GM12892 (cell line): Measurements from ENCODE around the gene CDX1. TPM values are rescaled to one million over a fixed set of nuclear protein-coding genes. Genes with fewer than 3 reads are reported as not detected.

Source experiments
- DNase-seq: peaks from one replicate; pipeline ENCODE4 v3.0.0; 2011; ENCODE audit not compliant: insufficient read length
- FAIRE-seq: peaks from 2 replicates; lab custom pipeline; 2011; peaks lifted over from hg19 to GRCh38; lab: Jason Lieb, UNC
- POLR2A ChIP-seq: IDR thresholded peaks from 2 replicates; pipeline ENCODE4 v1.6.1; 2011; ENCODE audit warnings: low read depth, low read length, control low read depth
- POLR2AphosphoS5 ChIP-seq: IDR thresholded peaks from 2 replicates; pipeline ENCODE4 v1.6.1; 2011; ENCODE audit warnings: low read depth, low read length, control low read depth
- TAF1 ChIP-seq: IDR thresholded peaks from 2 replicates; pipeline ENCODE4 v1.6.1; 2011; ENCODE audit warnings: low read depth, mild to moderate bottlenecking, control low read depth, low read length, borderline replicate concordance
- polyA plus RNA-seq: library from polyadenylated mRNA; unstranded; fragments of >200 nt; gene quantifications from one replicate; pipeline ENCODE4 v1.2.1, GENCODE V29; 2012; ENCODE audit warnings: missing spikeins, inconsistent platforms; ENCODE audit not compliant: missing spikeins

CDX1 gene
- not detected for polyA plus RNA-seq

- no peak for TF ChIP-seq TAF1
- no peak for TF ChIP-seq POLR2A
- TF ChIP-seq POLR2AphosphoS5: no peak
- FAIRE-seq (no peak), DNase-seq (no peak)
These were observed at the start of gene CDX1 for GRCh38 chr5:150166650-150167511. TSS of gene CDX1 (plus strand) at chr5:150166778. CDS start at chr5:150166877, 99 bp downstream.

DNA sequence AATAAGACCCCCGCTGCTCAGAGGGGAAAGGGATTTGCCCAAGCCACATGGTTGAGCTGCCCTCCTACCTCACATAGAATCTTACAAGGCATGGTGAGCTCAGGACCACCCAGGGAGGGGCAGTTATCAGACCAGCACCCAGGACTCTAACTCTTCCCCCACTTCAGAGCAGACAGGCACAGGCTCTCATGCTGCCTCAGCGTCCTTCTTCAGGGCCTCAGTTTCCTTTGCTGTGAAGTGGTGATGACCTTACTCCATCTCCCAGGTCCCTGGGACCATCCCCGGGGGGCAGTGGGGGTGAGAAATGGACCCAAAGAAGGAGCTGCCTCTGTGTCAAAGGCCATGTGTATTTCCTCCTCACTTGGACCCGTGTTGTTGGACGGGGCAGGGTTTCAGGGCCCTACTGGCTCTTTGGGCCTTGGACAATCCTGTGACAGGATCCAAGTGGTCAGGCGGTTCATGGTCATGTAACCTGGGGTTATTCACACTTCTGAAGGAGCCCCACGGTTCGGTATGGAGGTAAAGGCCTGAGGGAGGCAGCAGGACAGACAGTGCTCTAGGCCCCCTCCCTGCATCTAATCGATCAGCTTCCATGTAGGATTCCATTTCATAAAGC is 48.5 kb upstream of the CDX1 start:
- FAIRE-seq: no peak
- TF ChIP-seq TAF1 (no peak), POLR2A (no peak), POLR2AphosphoS5 (no peak)

GRCh38 chr5:150118561-150119229 is 47.9 kb upstream of the CDX1 start:
- no peak for FAIRE-seq
- DNase-seq: peak; percentile 5
- TF ChIP-seq POLR2AphosphoS5 (no peak), POLR2A (no peak), TAF1 (no peak)

More for the DNA sequence above, 48.5 kb upstream of the CDX1 start:
- DNase-seq: peak; percentile 3

DNA sequence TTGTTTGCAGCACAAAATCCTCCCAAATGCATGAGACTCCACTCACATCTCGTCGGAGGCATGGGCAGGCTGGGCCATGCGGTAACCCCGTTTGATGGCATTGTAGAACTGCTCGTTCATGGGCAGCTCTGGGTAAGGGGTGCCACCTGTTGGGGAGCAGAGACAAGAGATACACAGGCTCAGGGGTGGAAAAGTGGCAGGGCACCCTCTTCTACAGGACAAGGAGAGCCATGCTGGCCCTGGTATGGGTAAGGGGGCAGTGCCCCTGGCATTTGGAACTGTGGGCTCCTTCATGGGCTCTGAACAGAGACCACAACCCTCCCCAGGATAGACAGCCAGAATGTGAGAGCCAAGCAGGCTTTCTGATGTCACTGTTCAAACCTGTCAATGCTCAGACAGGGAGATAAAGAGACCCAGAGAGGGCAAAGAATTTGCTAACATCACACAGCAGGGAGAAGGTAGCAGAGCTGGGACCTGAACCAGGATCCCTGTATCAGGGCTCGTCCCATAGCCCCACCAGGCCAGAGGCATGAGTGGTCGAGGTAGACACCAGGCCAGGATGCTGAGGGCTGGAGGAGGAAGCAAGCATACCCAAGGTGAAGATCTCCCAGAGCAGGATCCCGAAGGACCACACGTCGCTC is 47.0 kb upstream of the CDX1 start:
- no peak for FAIRE-seq
- no peak for DNase-seq
- TF ChIP-seq POLR2AphosphoS5 (no peak), TAF1 (no peak), POLR2A (no peak)

DNA sequence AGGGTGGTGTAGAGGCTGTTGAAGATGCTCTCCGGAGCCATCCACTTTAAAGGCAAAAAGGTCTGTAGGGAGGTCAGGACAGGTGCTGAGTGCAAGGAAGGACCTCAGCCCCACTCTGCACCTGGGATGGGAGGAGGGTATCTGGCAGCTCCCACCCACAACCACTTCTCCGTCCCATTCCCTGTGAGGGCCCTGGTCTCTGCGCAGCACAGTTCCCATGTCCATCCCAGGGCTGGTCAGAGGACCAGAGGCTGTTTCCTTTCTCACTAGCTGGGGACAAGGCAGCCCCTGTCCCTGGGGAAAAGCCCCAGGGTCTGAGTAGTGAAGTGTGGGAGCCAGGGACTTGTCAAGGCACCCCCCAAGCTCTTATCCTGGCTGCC is 46.5 kb upstream of the CDX1 start:
- TF ChIP-seq POLR2AphosphoS5 (no peak), TAF1 (no peak), POLR2A (no peak)
- no peak for FAIRE-seq
- no peak for DNase-seq

- FAIRE-seq: no peak
- no peak for DNase-seq
These were observed 45.7 kb upstream of the CDX1 start for GRCh38 chr5:150120617-150121447.

GRCh38 chr5:150121448-150122157 is 45.0 kb upstream of the CDX1 start:
- DNase-seq (no peak), FAIRE-seq (no peak)
- TF ChIP-seq TAF1 (no peak), POLR2AphosphoS5 (no peak), POLR2A (no peak)

More at GRCh38 chr5:150120617-150121447, 45.7 kb upstream of the CDX1 start:
- TF ChIP-seq TAF1 (no peak), POLR2A (no peak), POLR2AphosphoS5 (no peak)

GRCh38 chr5:150122158-150122510 is 44.4 kb upstream of the CDX1 start:
- DNase-seq (peak; percentile 78), FAIRE-seq (peak; percentile 40)
- TF ChIP-seq TAF1 (no peak), POLR2A (no peak), POLR2AphosphoS5 (no peak)

GRCh38 chr5:150122536-150123481 is 43.8 kb upstream of the CDX1 start:
- FAIRE-seq (no peak), DNase-seq (no peak)
- no peak for TF ChIP-seq POLR2A
- no peak for TF ChIP-seq POLR2AphosphoS5
- TF ChIP-seq TAF1: no peak
